Activated CD4-positive, alpha-beta T cell treated with anti-CD3 and anti-CD28 coated beads for 36 hours (primary cell): ENCODE data around the gene PPP1R27. TPM values are rescaled to one million over a fixed set of nuclear protein-coding genes. Genes with fewer than 3 reads are reported as not detected.

Experiments used
- ATAC-seq: fragments of 200-7000 bp; cut with Tn5 transposase; one replicate; pipeline ENCODE4 v1.10.0; 2021; ENCODE audit warnings: mild to moderate bottlenecking, moderate library complexity
- CTCF ChIA-PET: fragments of 350-600 bp; sonication (Branson Sonifier 250); formaldehyde crosslinking; loops from one replicate; lab custom pipeline; 2021; ENCODE audit warnings: antibody characterized with exemption; lab: Charles Lee
- POLR2A ChIA-PET: fragments of 350-600 bp; sonication (Branson Sonifier 250); formaldehyde crosslinking; loops from one replicate; lab custom pipeline; 2021; ENCODE audit warnings: antibody characterized with exemption, inconsistent platforms; lab: Charles Lee
- DNase-seq: peaks from one replicate; pipeline ENCODE4 v3.0.0-alpha.2; 2020
- H3K27ac Mint-ChIP-seq: one replicate; pipeline ENCODE4 v1.8.0; 2021; ENCODE audit warnings: mixed read lengths
- H3K27me3 Mint-ChIP-seq: one replicate; pipeline ENCODE4 v1.8.0; 2021; ENCODE audit warnings: mixed read lengths
- H3K36me3 Mint-ChIP-seq: one replicate; pipeline ENCODE4 v1.8.0; 2021; ENCODE audit warnings: low read depth, mixed read lengths
- H3K4me1 Mint-ChIP-seq: one replicate; pipeline ENCODE4 v1.8.0; 2021; ENCODE audit warnings: mixed read lengths
- H3K4me3 Mint-ChIP-seq: one replicate; pipeline ENCODE4 v1.8.0; 2021; ENCODE audit warnings: mild to moderate bottlenecking, moderate library complexity, mixed read lengths
- H3K9me3 Mint-ChIP-seq: one replicate; pipeline ENCODE4 v1.8.0; 2021; ENCODE audit warnings: low read depth, mixed read lengths
- intact Hi-C, 2 experiments: fragments of 100-400 bp; cut with DNase I in 1 of 2; cut with micrococcal nuclease in 1 of 2; formaldehyde crosslinking; loops; one replicate each; pipeline versions ENCODE4 v1.14.2 to v1.15.1; 2022 to 2024; cut with DNase I, micrococcal nuclease
- total RNA-seq, 2 experiments: library from RNA; stranded (reverse); gene quantifications; one replicate each; pipeline ENCODE4 v1.2.3, GENCODE V29; 2021

Gene PPP1R27
- total RNA-seq, 2 experiments from 2014 or later = not detected

DNA sequence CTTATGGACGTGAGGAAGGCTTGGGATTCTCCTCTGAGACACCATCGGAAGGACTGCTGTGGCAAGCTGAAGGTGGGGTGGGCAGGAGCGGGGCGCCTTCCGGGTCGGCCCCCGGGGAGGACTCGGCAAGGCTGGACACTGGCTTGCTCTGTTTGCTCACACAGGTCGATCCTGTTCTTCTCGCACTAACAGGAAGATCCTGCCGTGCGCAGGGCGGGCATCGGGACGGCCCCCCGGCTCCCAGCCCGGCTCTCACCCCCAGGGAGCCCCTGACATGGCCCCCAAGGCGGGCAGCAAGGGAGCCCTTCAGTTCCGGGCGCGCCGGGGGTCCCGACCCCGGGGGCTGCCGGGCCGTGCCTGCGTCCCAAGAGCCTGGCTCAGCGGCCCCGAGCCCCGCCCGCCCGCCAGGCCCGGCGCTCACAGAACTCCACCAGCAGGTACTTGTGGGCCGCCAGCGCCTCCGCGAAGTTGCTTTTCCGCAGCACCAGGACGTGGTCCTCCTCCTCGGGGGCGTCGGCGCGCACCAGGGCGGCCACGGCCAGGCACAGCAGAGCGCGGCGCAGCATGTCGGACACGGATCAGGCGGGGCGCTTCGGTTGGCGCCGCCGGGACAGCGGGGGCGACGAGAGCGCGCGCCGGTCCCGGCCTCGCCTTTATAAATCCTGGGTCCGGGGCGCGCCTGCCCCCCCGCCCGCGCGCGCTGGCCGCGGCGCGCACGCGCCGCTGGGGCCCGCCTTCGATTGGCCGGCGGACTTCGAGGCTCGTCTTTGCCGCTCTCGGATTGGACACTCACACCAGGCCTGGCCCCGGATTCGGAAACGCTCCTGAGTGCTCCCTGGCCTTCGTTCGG is 25.3 kb upstream of the PPP1R27 start, which contains the start of gene P4HB:
Gene P4HB, minus strand, starts transcription at position 630 of the 850 bp plus-strand sequence. Its CDS starts 64 bp downstream, at position 566.
- ChIA-PET POLR2A (interaction anchor here (0.6 to 1.0 kb wide), 2 partner anchors 12 to 13 kb away, joined by 3 read pairs; no protein-coding TSS in a partner anchor), CTCF (interaction anchor here (0.5 to 1.6 kb wide), 2 partner anchors 10 kb away, joined by 3 to 6 read pairs; no protein-coding TSS in a partner anchor)
- DNase-seq (no peak), ATAC-seq (no peak)
- Mint-ChIP-seq H3K4me1 (peaks cover 47% of the 10 kb centered on the region), H3K9me3 (no peaks in the 10 kb centered on the region), H3K27me3 (no peaks in the 10 kb centered on the region), H3K27ac (peak within 1 kb of the TSS; percentile 98), H3K36me3 (peaks cover 63% of the 10 kb centered on the region), H3K4me3 (peak within 1 kb of the TSS; percentile 99)
- intact Hi-C loops = loop anchor here (1.0 to 2.0 kb wide), 20 partner anchors 10 to 621 kb away; partner anchors contain the start of genes ALYREF (in 2 of the 2), ANAPC11 (in 2 of the 2), CCDC137 (in 2 of the 2) and OXLD1 (in 2 of the 2)

DNA sequence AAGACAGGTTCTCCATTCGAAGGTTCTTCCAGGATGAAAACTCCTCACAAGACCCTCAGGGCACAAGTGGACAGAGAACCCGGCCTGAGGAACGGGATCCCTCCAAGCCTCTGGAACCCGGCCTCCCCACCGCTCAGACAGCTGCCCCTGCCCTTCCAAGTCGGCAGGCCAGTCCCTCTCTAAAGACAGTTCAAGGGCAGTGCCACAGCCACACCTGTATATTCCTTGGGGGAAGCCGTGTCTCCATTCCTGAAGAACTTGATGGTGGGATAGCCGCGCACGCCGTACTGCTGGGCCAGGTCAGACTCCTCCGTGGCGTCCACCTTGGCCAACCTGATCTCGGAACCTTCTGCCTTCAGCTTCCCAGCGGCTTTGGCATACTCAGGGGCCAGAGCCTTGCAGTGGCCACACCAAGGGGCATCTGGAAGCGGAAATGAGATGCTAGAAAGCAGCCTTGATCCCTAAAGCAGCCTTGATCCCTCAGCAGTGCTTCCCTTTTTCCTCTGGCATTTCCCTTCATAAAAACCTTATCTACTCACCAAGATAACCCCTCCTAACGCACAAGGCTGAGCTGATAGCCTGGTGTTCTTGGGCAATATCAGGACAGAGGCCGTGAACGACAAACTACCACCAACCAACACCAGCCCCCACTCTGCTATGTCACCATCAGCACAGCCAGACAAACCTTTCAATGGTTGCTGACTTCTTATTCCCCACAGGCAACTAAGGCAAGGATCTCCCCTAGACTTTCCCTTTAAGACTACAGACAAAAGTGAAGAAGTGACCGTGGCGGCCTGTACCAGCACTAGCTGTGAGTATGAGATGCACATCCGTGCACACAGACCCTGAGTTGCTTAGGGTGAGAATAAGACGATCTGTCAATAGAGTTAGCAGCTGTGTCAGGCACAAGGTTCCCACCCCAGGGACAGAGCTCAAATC is 24.4 kb upstream of the PPP1R27 start:
- intact Hi-C loops = no loop called here
- Mint-ChIP-seq H3K27ac (peak overlapping the region; percentile 90), H3K27me3 (no peaks in the 10 kb centered on the region), H3K4me3 (peak overlapping the region; percentile 99), H3K9me3 (no peaks in the 10 kb centered on the region), H3K36me3 (peaks cover 65% of the 10 kb centered on the region), H3K4me1 (peaks cover 48% of the 10 kb centered on the region)
- CTCF ChIA-PET = interaction anchor here (0.5 to 1.4 kb wide), 2 partner anchors 10 to 128 kb away, joined by 3 read pairs; no protein-coding TSS in a partner anchor
- no peak for ATAC-seq
- peak; percentile 38 for DNase-seq
- POLR2A ChIA-PET = interaction anchor here (0.6 to 1.6 kb wide), 2 partner anchors 11 kb away, joined by 3 to 4 read pairs; no protein-coding TSS in a partner anchor

DNA sequence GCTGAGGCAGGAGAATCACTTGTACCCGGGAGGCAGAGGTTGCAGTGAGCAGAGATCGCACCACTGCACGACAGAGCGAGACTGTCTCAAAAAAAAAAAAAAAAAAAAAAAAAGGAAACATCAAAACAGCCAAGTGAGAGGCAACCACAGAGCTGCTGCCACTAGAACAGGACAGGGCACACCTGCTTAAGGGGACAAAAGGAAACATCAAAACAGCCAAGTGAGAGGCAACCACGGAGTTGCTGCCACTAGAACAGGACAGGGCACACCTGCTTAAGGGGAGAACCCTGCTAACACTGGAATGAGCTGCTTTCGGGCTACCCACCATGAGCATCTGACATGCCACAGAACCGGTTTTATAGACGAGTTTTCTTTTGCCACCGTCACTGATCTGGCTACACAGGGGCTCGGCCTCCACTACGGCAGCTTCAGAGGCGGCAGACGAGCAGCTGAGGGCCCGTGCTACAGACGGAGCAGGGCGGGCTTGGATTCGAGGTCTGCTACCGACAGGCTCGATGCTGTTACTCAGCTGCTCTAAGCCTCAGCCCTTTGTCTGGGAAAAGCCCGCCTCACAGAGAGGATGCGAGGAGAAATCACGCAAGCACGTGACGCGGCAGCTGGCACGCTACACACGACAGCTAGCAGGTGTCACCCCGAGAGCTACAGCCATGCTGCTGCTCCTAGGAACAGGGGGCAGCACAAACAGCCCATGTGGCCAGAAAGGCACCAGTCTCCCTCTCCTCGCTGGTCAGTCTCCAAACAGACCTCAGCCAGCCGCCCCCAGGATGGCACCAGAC is 23.5 kb upstream of the PPP1R27 start:
- Mint-ChIP-seq H3K27ac (no peak overlapping the region), H3K4me3 (peak overlapping the region; percentile 99), H3K36me3 (peaks cover 64% of the 10 kb centered on the region), H3K4me1 (peaks cover 40% of the 10 kb centered on the region), H3K27me3 (no peaks in the 10 kb centered on the region), H3K9me3 (no peaks in the 10 kb centered on the region)
- ChIA-PET CTCF (interaction anchor here (0.6 to 1.4 kb wide), 2 partner anchors 127 to 747 kb away, joined by 3 read pairs; no protein-coding TSS in a partner anchor), POLR2A (interaction anchor here (1.6 kb wide), 1 partner anchor 12 kb away, joined by 4 read pairs; no protein-coding TSS in a partner anchor)
- DNase-seq (no peak), ATAC-seq (no peak)
- intact Hi-C loops = no loop called here

DNA sequence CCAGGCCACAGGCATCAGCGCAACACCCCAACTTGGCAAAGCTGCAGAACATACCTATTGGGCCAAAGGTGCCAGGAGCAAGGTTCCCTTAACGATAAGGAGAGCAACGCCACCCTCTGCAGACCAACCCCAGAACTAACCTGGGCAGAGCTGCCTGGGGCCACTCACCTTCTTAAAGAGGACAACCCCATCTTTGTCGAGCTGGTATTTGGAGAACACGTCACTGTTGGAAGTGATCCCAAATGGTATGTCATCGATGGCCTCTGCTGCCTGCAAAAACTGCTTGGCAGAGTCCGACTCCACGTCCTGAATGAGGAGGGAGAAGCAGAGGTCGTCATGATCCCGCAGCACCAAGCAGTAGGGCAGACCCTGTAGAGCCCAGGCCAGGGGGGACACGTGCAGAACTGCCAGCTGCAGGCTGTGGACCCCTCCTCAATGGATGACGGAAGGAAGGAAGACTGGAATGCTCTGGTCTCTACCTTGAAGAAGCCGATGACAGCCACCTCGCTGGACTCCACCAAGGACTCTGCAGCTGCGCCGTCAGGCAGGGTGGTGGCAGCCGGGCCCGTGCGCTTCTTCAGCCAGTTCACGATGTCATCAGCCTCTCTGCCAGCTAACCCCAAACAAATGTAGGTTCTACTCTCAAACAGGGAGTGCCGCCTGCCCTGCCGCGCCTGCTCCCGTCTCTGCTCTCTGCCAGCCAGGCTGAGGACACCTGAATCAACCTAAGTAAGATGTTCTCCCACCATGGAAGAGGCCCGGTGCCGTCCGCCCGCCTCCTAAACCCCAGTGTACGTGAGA is 20.3 kb upstream of the PPP1R27 start:
- H3K4me1 Mint-ChIP-seq = peaks cover 29% of the 10 kb centered on the region
- H3K27ac Mint-ChIP-seq = no peak overlapping the region
- ATAC-seq (no peak), DNase-seq (no peak)
- CTCF ChIA-PET = interaction anchor here (0.6 to 0.7 kb wide), 3 partner anchors 119 to 269 kb away, joined by 3 read pairs; no protein-coding TSS in a partner anchor
- intact Hi-C loops = no loop called here
- no peaks in the 10 kb centered on the region for H3K9me3 Mint-ChIP-seq
- POLR2A ChIA-PET = interaction anchor here (0.7 kb wide), 1 partner anchor 386 kb away, joined by 6 read pairs; no protein-coding TSS in a partner anchor
- H3K4me3 Mint-ChIP-seq = no peak overlapping the region
- no peaks in the 10 kb centered on the region for H3K27me3 Mint-ChIP-seq
- peaks cover 68% of the 10 kb centered on the region for H3K36me3 Mint-ChIP-seq

DNA sequence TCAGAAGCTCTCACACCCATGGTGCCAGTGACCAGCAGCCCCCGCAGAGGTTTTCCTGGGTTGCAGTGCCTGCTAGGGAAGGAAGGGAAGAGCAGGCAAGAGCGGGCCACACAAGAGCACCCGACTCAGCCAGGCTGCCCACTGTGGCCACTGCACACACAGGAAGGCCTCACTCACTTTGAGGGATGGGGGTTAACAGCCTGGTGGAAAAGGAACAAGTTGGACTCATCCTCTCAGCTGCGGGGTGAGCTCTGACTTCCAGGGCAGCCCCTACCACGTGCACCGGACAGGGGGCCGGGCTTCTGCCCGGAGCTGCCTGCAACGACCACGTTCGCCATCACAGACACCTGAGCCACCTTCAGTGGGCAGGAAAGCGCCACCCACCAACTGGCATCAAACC is 17.4 kb upstream of the PPP1R27 start:
- H3K36me3 Mint-ChIP-seq = peaks cover 48% of the 10 kb centered on the region
- ChIA-PET POLR2A (interaction anchor here (0.6 kb wide), 1 partner anchor 200 kb away, joined by 5 read pairs; no protein-coding TSS in a partner anchor), CTCF (interaction anchor here (0.8 kb wide), 1 partner anchor 186 kb away, joined by 3 read pairs; no protein-coding TSS in a partner anchor)
- DNase-seq = no peak
- H3K27me3 Mint-ChIP-seq = no peaks in the 10 kb centered on the region
- H3K27ac Mint-ChIP-seq = no peak overlapping the region
- intact Hi-C loops = no loop called here
- no peak for ATAC-seq
- no peaks in the 10 kb centered on the region for H3K9me3 Mint-ChIP-seq
- H3K4me3 Mint-ChIP-seq = no peak overlapping the region
- H3K4me1 Mint-ChIP-seq = peaks cover 4% of the 10 kb centered on the region

DNA sequence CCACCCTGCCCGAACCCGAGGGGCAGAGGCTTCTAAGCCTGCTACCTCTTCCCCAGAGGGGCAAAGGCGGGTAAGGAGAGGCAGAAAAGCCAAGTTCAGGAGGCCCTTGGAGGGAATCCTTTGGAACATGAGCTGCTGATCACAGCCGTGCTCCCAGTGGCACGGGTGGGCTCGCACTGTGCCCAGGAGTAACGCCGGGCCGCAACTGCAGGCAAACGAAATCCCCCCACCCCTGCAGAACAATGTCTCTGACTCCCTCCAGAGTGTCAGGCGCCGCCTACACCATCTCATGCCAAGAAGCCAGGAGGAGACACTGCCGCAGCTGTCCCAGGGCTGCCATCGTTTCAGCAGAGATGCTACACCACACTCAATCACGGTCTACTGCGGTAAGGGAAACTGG is 16.6 kb upstream of the PPP1R27 start:
- H3K4me1 Mint-ChIP-seq = peaks cover 3% of the 10 kb centered on the region
- ChIA-PET POLR2A (no interaction called here), CTCF (no interaction called here)
- intact Hi-C loops = no loop called here
- H3K27ac Mint-ChIP-seq = no peak overlapping the region
- DNase-seq = no peak
- H3K27me3 Mint-ChIP-seq = no peaks in the 10 kb centered on the region
- H3K9me3 Mint-ChIP-seq = no peaks in the 10 kb centered on the region
- peaks cover 56% of the 10 kb centered on the region for H3K36me3 Mint-ChIP-seq
- no peak overlapping the region for H3K4me3 Mint-ChIP-seq
- ATAC-seq = no peak

DNA sequence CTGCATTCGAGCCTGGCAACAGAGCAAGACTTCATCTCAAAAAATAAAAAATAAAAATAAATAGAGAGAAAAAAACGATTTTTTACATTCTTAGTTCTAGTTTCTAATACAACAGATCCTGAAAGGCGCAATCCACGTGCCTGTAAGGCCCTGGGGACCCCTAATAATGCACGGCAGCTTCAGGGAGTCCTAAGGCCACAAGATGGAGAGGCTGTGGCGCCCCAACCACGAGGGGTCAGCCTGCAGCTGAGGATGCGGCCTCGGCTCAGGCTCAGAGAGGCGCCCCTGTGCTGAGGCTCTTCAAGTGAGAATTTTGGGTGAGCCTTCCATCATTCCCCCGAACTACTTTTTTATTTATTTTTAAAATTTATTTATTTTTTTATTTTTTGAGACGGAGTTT is 14.6 kb upstream of the PPP1R27 start:
- intact Hi-C loops = no loop called here
- H3K27me3 Mint-ChIP-seq = no peaks in the 10 kb centered on the region
- ChIA-PET CTCF (no interaction called here), POLR2A (interaction anchor here (1.5 kb wide), 1 partner anchor 16 kb away, joined by 3 read pairs; the partner anchor contains the start of gene MCRIP1)
- DNase-seq (no peak), ATAC-seq (no peak)
- H3K4me3 Mint-ChIP-seq = no peak overlapping the region
- no peak overlapping the region for H3K27ac Mint-ChIP-seq
- H3K9me3 Mint-ChIP-seq = no peaks in the 10 kb centered on the region
- H3K4me1 Mint-ChIP-seq = no peaks in the 10 kb centered on the region
- H3K36me3 Mint-ChIP-seq = peaks cover 57% of the 10 kb centered on the region

DNA sequence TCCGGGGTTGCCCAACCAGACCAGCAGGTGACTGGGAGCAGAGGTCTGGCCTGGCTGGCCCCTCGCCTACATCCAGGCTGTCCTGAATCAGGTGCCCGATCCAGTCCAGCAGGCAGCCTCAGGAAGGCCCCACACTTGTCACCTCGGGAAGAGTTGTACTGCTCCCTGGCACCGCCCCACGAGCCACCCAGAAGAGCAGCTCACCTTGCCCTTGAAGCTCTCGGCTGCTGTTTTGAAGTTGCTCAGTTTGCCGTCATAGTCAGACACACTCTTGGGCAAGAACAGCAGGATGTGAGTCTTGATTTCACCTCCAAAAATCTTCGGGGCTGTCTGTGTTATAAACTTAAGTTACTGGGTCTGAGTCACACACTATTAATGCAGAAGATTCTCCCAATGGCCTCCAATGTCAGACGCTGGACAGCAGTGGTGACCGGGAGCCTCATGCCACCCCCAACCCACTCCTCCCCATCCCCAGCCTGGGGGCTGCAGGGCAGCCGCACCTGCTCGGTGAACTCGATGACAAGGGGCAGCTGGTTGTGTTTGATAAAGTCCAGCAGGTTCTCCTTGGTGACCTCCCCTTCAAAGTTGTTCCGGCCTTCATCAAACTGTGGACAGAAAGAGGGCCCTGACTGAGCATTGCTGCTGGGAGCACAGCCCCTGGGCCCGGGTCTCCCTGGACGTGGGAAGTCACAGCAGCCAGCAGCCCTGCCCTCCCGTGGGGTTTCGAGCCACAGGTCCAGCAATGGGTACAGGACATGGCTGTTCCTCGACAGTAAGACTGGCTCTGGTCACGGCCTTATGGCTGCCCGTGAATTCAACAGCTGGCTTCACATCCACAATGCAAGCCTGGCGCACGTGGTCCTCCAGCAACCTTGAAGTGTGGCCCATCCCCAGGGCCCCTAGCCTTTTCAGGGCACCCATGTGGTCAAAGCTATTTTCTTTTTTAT is 12.2 kb upstream of the PPP1R27 start:
- DNase-seq (no peak), ATAC-seq (no peak)
- Mint-ChIP-seq H3K27me3 (no peaks in the 10 kb centered on the region), H3K4me1 (no peaks in the 10 kb centered on the region), H3K27ac (no peak overlapping the region), H3K4me3 (no peak overlapping the region), H3K36me3 (peaks cover 48% of the 10 kb centered on the region), H3K9me3 (no peaks in the 10 kb centered on the region)
- POLR2A ChIA-PET = interaction anchor here (0.6 kb wide), 1 partner anchor 328 kb away, joined by 3 read pairs; no protein-coding TSS in a partner anchor
- intact Hi-C loops = no loop called here
- CTCF ChIA-PET = interaction anchor here (1.0 kb wide), 1 partner anchor 27 kb away, joined by 3 read pairs; no protein-coding TSS in a partner anchor
